IMR-90 (cell line): ENCODE data around the gene UBE3C. TPM values are rescaled to one million over a fixed set of nuclear protein-coding genes. Genes with fewer than 3 reads are reported as not detected.

ENCODE experiments used
- ATAC-seq: fragments of 200-7000 bp; cut with Tn5 transposase; 2 replicates; pipeline ENCODE4 v1.9.1; 2020; ENCODE audit warnings: low read depth, mild to moderate bottlenecking, moderate library complexity
- BruUV-seq: library from RNA; stranded (reverse); fragments of 400-500 nt; replicated peaks from 2 replicates; lab custom pipeline; 2021; lab: Mats Ljungman, UMichigan
- CTCF ChIA-PET: fragments of 300-600 bp; formaldehyde crosslinking; extraction: SDS; loops from one replicate; lab custom pipeline; 2021; ENCODE audit warnings: antibody characterized with exemption; lab: Yijun Ruan, JAX
- POLR2A ChIA-PET: fragments of 300-600 bp; sonication (Branson Sonifier 250); formaldehyde crosslinking; loops from one replicate; lab custom pipeline; 2022; ENCODE audit warnings: antibody characterized with exemption; ENCODE audit not compliant: unreplicated experiment; lab: Charles Lee
- DNase-seq: peaks from one replicate; pipeline ENCODE4 v3.0.0; 2013
- H2AFZ ChIP-seq: replicated peaks from 2 replicates; pipeline ENCODE3; 2013; ENCODE audit warnings: low read length, mild to moderate bottlenecking; ENCODE audit not compliant: poor library complexity
- H2AK5ac ChIP-seq: 2 replicates; pipeline ENCODE4 v1.6.1; 2013; ENCODE audit warnings: low read depth, low read length, inconsistent platforms
- H2AK9ac ChIP-seq: replicated peaks from 2 replicates; pipeline ENCODE3; 2013; ENCODE audit warnings: mild to moderate bottlenecking, low read depth, low read length, moderate library complexity; ENCODE audit not compliant: poor library complexity
- H2BK120ac ChIP-seq: 2 replicates; pipeline ENCODE4 v1.6.1; 2013; ENCODE audit warnings: low read depth, low read length, inconsistent platforms
- H2BK15ac ChIP-seq: 3 replicates; pipeline ENCODE4 v1.6.1; 2013; ENCODE audit warnings: low read depth, low read length, inconsistent platforms
- H2BK20ac ChIP-seq: 2 replicates; pipeline ENCODE4 v1.6.1; 2013; ENCODE audit warnings: low read depth, mild to moderate bottlenecking, inconsistent platforms, low read length, moderate library complexity
- H2BK5ac ChIP-seq: 2 replicates; pipeline ENCODE4 v1.6.1; 2013; ENCODE audit warnings: mild to moderate bottlenecking, low read depth, low read length, inconsistent platforms; ENCODE audit not compliant: poor library complexity, severe bottlenecking
- H3K14ac ChIP-seq: replicated peaks from 2 replicates; pipeline ENCODE4 v1.6.1; 2013; ENCODE audit warnings: low read depth, low read length, inconsistent platforms
- H3K18ac ChIP-seq: 2 replicates; pipeline ENCODE4 v1.6.1; 2013; ENCODE audit warnings: low read depth, low read length, control low read depth
- H3K23ac ChIP-seq: 2 replicates; pipeline ENCODE4 v1.6.1; 2013; ENCODE audit warnings: low read depth, low read length, inconsistent platforms
- H3K27ac ChIP-seq: 2 replicates; pipeline ENCODE4 v1.5.1; 2013; ENCODE audit warnings: mild to moderate bottlenecking, control low read depth, low read length; ENCODE audit not compliant: insufficient read depth
- H3K27me3 ChIP-seq: 2 replicates; pipeline ENCODE4 v1.6.1; 2013; ENCODE audit warnings: low read length; ENCODE audit not compliant: control insufficient read depth, insufficient read depth
- H3K36me3 ChIP-seq: 2 replicates; pipeline ENCODE4 v1.6.1; 2013; ENCODE audit warnings: low read length, mixed read lengths; ENCODE audit not compliant: control insufficient read depth, insufficient read depth
- H3K4ac ChIP-seq: 2 replicates; pipeline ENCODE4 v1.6.1; 2013; ENCODE audit warnings: low read depth, low read length, inconsistent platforms
- H3K4me1 ChIP-seq: 2 replicates; pipeline ENCODE4 v1.6.1; 2013; ENCODE audit warnings: low read length, mixed read lengths; ENCODE audit not compliant: control insufficient read depth, insufficient read depth
- H3K4me2 ChIP-seq: 2 replicates; pipeline ENCODE4 v1.6.1; 2013; ENCODE audit warnings: low read depth, mild to moderate bottlenecking, control low read depth, low read length, moderate library complexity
- H3K4me3 ChIP-seq: 2 replicates; pipeline ENCODE4 v1.5.1; 2013; ENCODE audit warnings: low read depth, mild to moderate bottlenecking, control low read depth, low read length, moderate library complexity; ENCODE audit not compliant: insufficient read depth
- H3K56ac ChIP-seq: 2 replicates; pipeline ENCODE4 v1.6.1; 2013; ENCODE audit warnings: low read length, inconsistent platforms; ENCODE audit not compliant: insufficient read depth; ENCODE audit errors: extremely low read depth
- H3K79me1 ChIP-seq, 2 experiments: 2 replicates each; pipeline ENCODE4 v1.6.1; 2013; ENCODE audit warnings: low read length in 2 of 2, inconsistent platforms in 1 of 2, low read depth in 1 of 2
- H3K9ac ChIP-seq: 2 replicates; pipeline ENCODE4 v1.6.1; 2013; ENCODE audit warnings: low read depth, low read length, control low read depth
- H3K9me1 ChIP-seq: 2 replicates; pipeline ENCODE4 v1.6.1; 2013; ENCODE audit warnings: low read length, inconsistent platforms; ENCODE audit not compliant: insufficient read depth
- H3K9me3 ChIP-seq: 2 replicates; pipeline ENCODE4 v1.6.1; 2013; ENCODE audit warnings: low read length; ENCODE audit not compliant: control insufficient read depth, insufficient read depth
- H4K20me1 ChIP-seq: 2 replicates; pipeline ENCODE4 v1.6.1; 2013; ENCODE audit warnings: low read length, inconsistent platforms; ENCODE audit not compliant: insufficient read depth
- H4K5ac ChIP-seq: 2 replicates; pipeline ENCODE4 v1.6.1; 2013; ENCODE audit warnings: mild to moderate bottlenecking, low read depth, low read length, control low read depth
- H4K8ac ChIP-seq, 2 experiments: 2 replicates each; pipeline ENCODE4 v1.6.1; 2013; ENCODE audit warnings: low read depth in 2 of 2, low read length in 2 of 2, control low read depth in 1 of 2, inconsistent platforms in 1 of 2
- H4K91ac ChIP-seq: 2 replicates; pipeline ENCODE4 v1.6.1; 2013; ENCODE audit warnings: low read depth, low read length, inconsistent platforms; ENCODE audit not compliant: insufficient read depth
- CEBPB ChIP-seq: IDR thresholded peaks from 2 replicates; pipeline ENCODE4 v1.6.1; 2012; ENCODE audit warnings: low read depth, low read length, improper control_type of control experiment
- CHD1 ChIP-seq: IDR thresholded peaks from 2 replicates; pipeline ENCODE4 v1.6.1; 2012; ENCODE audit warnings: low read depth, low read length, improper control_type of control experiment
- ELK1 ChIP-seq: fragments of 150-350 bp; IDR thresholded peaks from 2 replicates; pipeline ENCODE4 v1.6.1; 2016; ENCODE audit warnings: low read depth, mild to moderate bottlenecking, low read length, moderate library complexity, borderline replicate concordance
- FOS ChIP-seq: fragments of 150-350 bp; IDR thresholded peaks from 2 replicates; pipeline ENCODE4 v1.6.1; 2016; ENCODE audit warnings: low read depth, low read length
- MAFK ChIP-seq: IDR thresholded peaks from 2 replicates; pipeline ENCODE4 v1.6.1; 2012; ENCODE audit warnings: low read depth, low read length, improper control_type of control experiment
- MAZ ChIP-seq: IDR thresholded peaks from 2 replicates; pipeline ENCODE4 v1.6.1; 2012; ENCODE audit warnings: low read depth, mild to moderate bottlenecking, low read length, improper control_type of control experiment, moderate library complexity, borderline replicate concordance
- MXI1 ChIP-seq: IDR thresholded peaks from 2 replicates; pipeline ENCODE4 v1.6.1; 2012; ENCODE audit warnings: low read depth, mild to moderate bottlenecking, low read length, moderate library complexity, borderline replicate concordance
- NFE2L2 ChIP-seq: fragments of 150-350 bp; IDR thresholded peaks from 2 replicates; pipeline ENCODE4 v1.6.1; 2016; ENCODE audit warnings: low read depth, mild to moderate bottlenecking, low read length
- POLR2A ChIP-seq: IDR thresholded peaks from 2 replicates; pipeline ENCODE4 v1.6.1; 2012; ENCODE audit warnings: mild to moderate bottlenecking, low read depth, low read length
- RCOR1 ChIP-seq: IDR thresholded peaks from 2 replicates; pipeline ENCODE4 v1.6.1; 2012; ENCODE audit warnings: mild to moderate bottlenecking, low read length, improper control_type of control experiment; ENCODE audit not compliant: insufficient replicate concordance
- RFX5 ChIP-seq: IDR thresholded peaks from 2 replicates; pipeline ENCODE4 v1.8.0; 2012; ENCODE audit warnings: low read depth, mild to moderate bottlenecking, low read length, moderate library complexity
- SMC3 ChIP-seq: fragments of 150-350 bp; IDR thresholded peaks from 2 replicates; pipeline ENCODE4 v1.6.1; 2016; ENCODE audit warnings: low read depth, mild to moderate bottlenecking, antibody characterized with exemption, low read length, moderate library complexity
- USF2 ChIP-seq: fragments of 150-350 bp; IDR thresholded peaks from 2 replicates; pipeline ENCODE4 v1.6.1; 2017; ENCODE audit warnings: mild to moderate bottlenecking, antibody characterized with exemption, low read length, low read depth
- WGBS, 2 experiments: methylation state at CpG; one replicate each; pipeline versions ENCODE4 v1.1.5 to v1.1.7; 2013; ENCODE audit warnings: missing lambda C conversion rate in 2 of 2; ENCODE audit not compliant: insufficient read length in 1 of 2; ENCODE audit errors: extremely low coverage in 2 of 2; 5-methylcytosine and 5-hydroxymethylcytosine counted together
- dilution Hi-C: fragments of 300-500 bp; cut with HindIII; formaldehyde crosslinking; loops from one replicate; pipeline ENCODE4 v1.14.3; 2018; ENCODE audit warnings: low sequenced_read_pairs; ENCODE audit not compliant: unreplicated experiment
- in situ Hi-C: fragments of 300-500 bp; cut with MboI; formaldehyde crosslinking; loops from 3 replicates; pipeline ENCODE4 v1.14.3; 2019; ENCODE audit warnings: low sequenced_read_pairs, inconsistent platforms, mixed read lengths
- intact Hi-C: fragments of 100-400 bp; cut with micrococcal nuclease; formaldehyde crosslinking; loops from 2 replicates; pipeline ENCODE4 v1.10.0; 2022
- polyA plus RNA-seq, 3 experiments: library from polyadenylated mRNA; depleted of rRNA; stranded (reverse); fragments of >200 nt; gene quantifications; 2 replicates each; pipeline ENCODE4 v1.2.3, GENCODE V29; 2012; ENCODE audit warnings: low replicate concordance in 1 of 3
- total RNA-seq: library from RNA; depleted of rRNA; stranded (reverse); fragments of >200 nt; gene quantifications from 2 replicates; pipeline ENCODE4 v1.2.3, GENCODE V29; 2012

The UBE3C gene
- total and polyA plus RNA-seq, 2 of the 4 experiments (the other 2 are of a cell fraction), result 43.0 to 60.6 TPM

- Histone ChIP-seq H3K4me3 (no peak overlapping the region), H3K4me1 (no peaks in the 10 kb centered on the region), H3K36me3 (peaks cover 19% of the 10 kb centered on the region), H4K8ac (no peak overlapping the region), H3K27me3 (no peaks in the 10 kb centered on the region), H2AK9ac (no peak overlapping the region), H3K14ac (no peak overlapping the region), H2AK5ac (no peak overlapping the region), H3K27ac (no peak overlapping the region), H3K9me1 (peaks cover 8% of the 10 kb centered on the region), H2BK120ac (no peak overlapping the region), H2BK15ac (no peak overlapping the region), H2BK20ac (no peak overlapping the region), H3K4ac (no peak overlapping the region), H3K18ac (no peak overlapping the region), H2BK5ac (no peak overlapping the region), H4K5ac (no peak overlapping the region), H4K91ac (no peak overlapping the region), H3K23ac (no peak overlapping the region), H3K56ac (no peak overlapping the region), H2AFZ (no peak overlapping the region), H4K20me1 (no peaks in the 10 kb centered on the region), H3K9ac (no peak overlapping the region), H3K79me1 (peaks cover 21 to 56% of the 10 kb centered on the region in 2 experiments), H3K4me2 (no peak overlapping the region), H3K9me3 (no peaks in the 10 kb centered on the region)
- in situ Hi-C loops (no loop called here), dilution Hi-C loops (no loop called here), intact Hi-C loops (no loop called here)
- ATAC-seq (no peak), DNase-seq (no peak)
- 100% methylated on average over 4 of the region's 5 CpGs; no CpG with 5 or more reads in 1 of the 2 experiments for WGBS, 2 experiments
- TF ChIP-seq CEBPB (no peak), NFE2L2 (no peak), FOS (no peak), SMC3 (no peak), POLR2A (no peak), RCOR1 (no peak), USF2 (no peak), RFX5 (no peak), ELK1 (no peak), MAFK (no peak), CHD1 (no peak), MXI1 (no peak), MAZ (no peak)
- POLR2A ChIA-PET, result no interaction called here
- BruUV-seq, result no TSS peak
- CTCF ChIA-PET, result interaction anchor here (1.0 kb wide), 1 partner anchor 27 kb away, joined by 3 read pairs; no protein-coding TSS in a partner anchor
Measured at GRCh38 chr7:157241631-157242030, 102.9 kb downstream of the UBE3C start.
